ENCODE measurements around the gene CRNKL1. TPM values are rescaled to one million over a fixed set of nuclear protein-coding genes. Genes with fewer than 3 reads are reported as not detected.

CRNKL1 gene
- total and polyA plus RNA-seq, 2 donors (not counting 3 experiments of a cell fraction or from before 2014, with no cell fraction given): 4.9 to 22.3 TPM

GRCh38 chr20:19998990-19999705, 53.1 kb downstream of the CRNKL1 start:
- intact Hi-C loops (cut with micrococcal nuclease) (no loop called here), dilution Hi-C loops (cut with MboI; ENCODE audit: extremely low pct_ligation_motif_present, low sequenced_read_pairs) (loop anchor here (25.0 kb wide), 1 partner anchor 187 kb away; no protein-coding TSS in a partner anchor)
- H4K20me1 ChIP-seq (replicated peaks; ENCODE audit: control insufficient read depth, extremely low read depth, insufficient read depth, low read length): no peaks in the 10 kb centered on the region
- POLR2A ChIA-PET: no interaction called here
- no peaks in the 10 kb centered on the region for H3K27me3 ChIP-seq (ENCODE audit: control insufficient read depth in 2 of 2, insufficient read depth in 2 of 2, low read length in 2 of 2)
- no peaks in the 10 kb centered on the region for H3K9me1 ChIP-seq (replicated peaks; ENCODE audit: control insufficient read depth, extremely low read depth, insufficient read depth, low read length)
- no peaks in the 10 kb centered on the region for H3K9me3 ChIP-seq (replicated peaks; ENCODE audit: control insufficient read depth, insufficient read depth, low read length)
- no peak overlapping the region for H3K9ac ChIP-seq (replicated peaks; ENCODE audit: extremely low read depth, insufficient read depth, low read length)
- H3K27ac ChIP-seq (ENCODE audit: insufficient read depth, low read depth, low read length): no peak overlapping the region
- H2AFZ ChIP-seq (ENCODE audit: low read depth, low read length): no peak overlapping the region
- H3K4me3 ChIP-seq (replicated peaks in 1 of 3; ENCODE audit: insufficient read depth in 1 of 3, low read depth in 1 of 3, low read length in 3 of 3): no peak overlapping the region
- CTCF ChIA-PET: interaction anchor here (0.9 to 1.8 kb wide), 2 partner anchors 18 to 306 kb away, joined by 3 to 5 read pairs; partner anchors contain the start of gene NAA20
- DNase-seq (ENCODE audit: low read depth, low spot score) (no peak), FAIRE-seq (no peak)
- no TSS peak for BruUV-seq (replicated peaks)
- no peak overlapping the region for H3K4me2 ChIP-seq (ENCODE audit: insufficient read depth, low read length)
- peaks cover 26 to 34% of the 10 kb centered on the region in 2 experiments for H3K36me3 ChIP-seq (ENCODE audit: control insufficient read depth in 2 of 2, extremely low read depth in 1 of 2, insufficient read depth in 2 of 2, low read length in 2 of 2)
- H3K79me2 ChIP-seq (ENCODE audit: control insufficient read depth, insufficient read depth, low read length): peaks cover 5% of the 10 kb centered on the region
- no peak for TF ChIP-seq MYC (IDR thresholded peaks at IDR 0.05; ENCODE audit: low read depth, low read length)
- TF ChIP-seq JUN (IDR thresholded peaks at IDR 0.05; ENCODE audit: borderline replicate concordance, insufficient read depth, insufficient read length, low read depth): no peak
- no peak for TF ChIP-seq POLR2A (IDR thresholded peaks at IDR 0.05; ENCODE audit: low read depth, low read length)
- TF ChIP-seq CTCF (IDR thresholded peaks at IDR 0.05; ENCODE audit: extremely low read depth in 1 of 2, insufficient read depth in 1 of 2, low read depth in 1 of 2, low read length in 2 of 2): no peak
- TF ChIP-seq FOS (IDR thresholded peaks at IDR 0.05; ENCODE audit: borderline replicate concordance, insufficient read depth, low read length): no peak
- no peak for TF ChIP-seq POLR2AphosphoS5 (IDR thresholded peaks at IDR 0.05; ENCODE audit: insufficient read depth, low read depth, low read length)
- TF ChIP-seq GATA2 (IDR thresholded peaks at IDR 0.05; ENCODE audit: insufficient read depth, insufficient read length, low read depth, low read length): no peak
- TF ChIP-seq EZH2 (IDR thresholded peaks at IDR 0.05; ENCODE audit: borderline replicate concordance, low read depth, low read length, severe bottlenecking): no peak
- no peak for TF ChIP-seq MAX (IDR thresholded peaks at IDR 0.05; ENCODE audit: insufficient read depth, insufficient read length)
- H3K4me1 ChIP-seq (ENCODE audit: control insufficient read depth, extremely low read depth, insufficient read depth, low read length): peaks cover 25% of the 10 kb centered on the region

All from endothelial cell of umbilical vein (primary cell).